ENCODE data around the gene ESRRB.
A peak's percentile ranks its signal among the peaks of the same experiment; 100 is the strongest.

The ESRRB gene

DNA sequence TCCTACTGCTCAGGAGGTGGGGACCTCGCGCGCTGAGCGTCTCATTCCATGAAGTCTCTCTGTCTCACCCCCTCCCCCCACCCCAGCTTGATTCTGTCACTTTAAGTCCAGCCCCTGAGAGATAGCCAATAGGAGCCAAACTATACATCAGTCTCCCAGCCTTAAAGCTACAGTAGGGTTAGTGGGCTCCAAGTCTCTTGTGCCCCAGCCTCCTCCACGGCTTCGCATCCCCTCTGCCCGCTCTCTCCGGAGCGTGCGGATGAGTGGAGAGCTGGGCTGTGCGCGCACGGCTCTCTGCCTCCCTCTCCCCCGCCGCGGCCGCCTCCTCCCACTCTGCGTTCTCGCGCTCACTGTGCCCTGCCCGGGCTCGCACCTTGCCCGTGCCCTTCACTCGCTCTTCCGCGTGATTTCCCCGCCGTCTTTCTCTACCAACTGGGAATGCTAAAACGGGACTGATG, at the start of gene ESRRB:
ESRRB (plus strand) TSS at position 191 of the 458 bp plus-strand sequence; CDS start at position 456, 265 bp downstream.
- peak; percentile 63 for DNase-seq

DNA sequence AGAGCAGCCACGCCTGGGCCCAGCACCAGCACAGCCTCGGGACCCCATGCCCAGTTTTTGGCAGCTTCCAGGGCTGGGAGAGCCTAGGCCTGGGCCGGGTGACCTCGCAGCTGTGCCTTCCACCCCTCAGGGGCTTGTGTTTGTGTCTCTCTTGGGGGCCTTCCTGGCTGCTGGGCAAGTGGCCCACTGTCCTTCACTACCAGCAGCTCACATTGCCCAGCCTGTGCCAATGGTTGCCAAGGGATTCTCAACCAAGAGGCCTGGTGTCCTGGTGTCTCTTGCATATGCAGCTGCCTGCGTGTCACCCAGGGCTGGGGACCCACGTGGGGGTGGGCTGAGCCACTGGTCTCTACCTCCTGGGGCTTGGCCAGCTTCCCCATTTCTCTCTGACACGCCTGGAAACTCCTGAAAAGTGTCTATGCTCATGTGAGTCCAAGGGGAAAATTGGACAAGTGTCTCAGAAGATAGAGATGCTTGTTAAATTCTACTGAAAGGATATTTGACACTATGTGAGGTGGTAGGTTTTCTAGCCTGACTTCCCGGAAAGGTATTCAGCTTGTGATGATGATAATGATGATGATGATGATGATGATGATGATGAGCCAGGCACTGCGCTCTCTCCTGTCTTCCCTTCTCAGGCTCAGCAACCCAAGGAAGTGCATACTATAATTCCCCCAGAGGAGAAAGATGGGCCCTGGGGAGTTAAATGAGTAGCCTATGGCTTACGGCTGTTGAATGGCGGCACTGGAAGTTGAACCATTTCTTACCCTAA, 48.8 kb upstream of the ESRRB start:
- DNase-seq = no peak

DNA sequence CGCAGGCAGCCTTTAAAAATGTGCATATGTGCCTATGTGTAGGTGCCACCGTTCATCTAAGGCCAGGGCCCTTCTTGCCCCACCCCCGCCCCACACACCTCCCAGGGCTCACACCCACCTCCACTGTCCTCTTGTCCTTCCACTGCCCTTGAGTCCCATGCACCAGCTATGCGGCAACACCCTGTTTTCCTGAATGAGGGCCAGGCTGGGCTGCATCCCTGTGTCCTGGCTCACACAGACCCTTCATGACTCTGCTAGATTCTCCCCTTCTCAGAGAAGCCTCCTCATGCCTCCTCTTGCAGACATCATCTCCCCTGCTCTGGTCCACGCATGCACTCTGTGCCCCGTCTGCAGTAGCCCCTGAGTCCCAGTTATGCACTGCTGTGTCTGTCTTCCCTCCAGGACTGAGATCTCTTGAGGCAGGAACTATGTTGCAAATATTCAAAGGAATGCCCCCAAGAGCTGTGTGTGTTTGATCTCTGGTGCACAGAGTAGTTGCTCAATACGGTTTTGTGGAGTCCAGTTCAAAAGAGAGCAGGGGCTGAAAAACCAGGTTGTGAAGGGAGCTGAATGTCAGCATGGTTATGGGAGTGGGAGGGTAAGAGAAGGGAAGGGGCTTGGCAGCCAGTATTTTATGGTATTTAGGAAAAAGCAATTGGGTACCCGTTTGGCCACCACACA, 47.3 kb upstream of the ESRRB start:
- no peak for DNase-seq

DNA sequence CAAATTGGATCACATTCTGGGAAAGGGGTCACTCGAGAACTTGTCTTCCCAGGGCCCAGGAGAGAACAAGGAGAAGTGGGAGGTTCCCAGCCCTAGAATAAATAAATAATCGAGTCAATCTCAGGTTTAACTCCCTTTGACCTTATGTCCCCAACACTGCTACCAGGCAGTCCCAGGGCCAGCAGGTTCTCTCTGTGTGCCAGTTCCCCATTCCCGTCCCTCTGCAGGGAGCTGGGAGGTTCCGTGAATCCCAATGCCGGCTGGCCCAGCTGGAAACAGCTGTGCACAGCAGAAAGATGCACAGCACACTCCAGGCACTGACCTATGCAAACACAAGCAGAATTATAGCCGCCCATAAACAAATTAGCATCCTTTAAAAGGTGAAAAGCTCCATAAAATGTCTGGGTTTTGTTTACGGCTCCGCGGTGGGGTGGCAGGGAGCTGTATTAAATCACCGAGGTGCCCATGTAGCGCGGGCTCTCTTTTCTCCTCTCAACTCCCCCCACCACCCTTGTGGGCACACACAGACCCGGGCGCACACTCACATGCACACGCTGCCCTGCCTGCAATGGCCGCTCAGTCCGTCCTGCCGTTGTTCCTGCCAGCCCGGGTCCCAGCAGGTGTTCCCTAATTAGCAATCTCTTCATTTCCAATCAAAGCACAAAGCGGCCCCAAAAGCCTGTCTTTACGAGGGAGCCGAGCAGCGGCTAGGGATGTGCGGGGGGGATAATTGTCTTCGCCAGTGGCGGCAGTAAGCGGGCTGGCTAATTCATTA, 46.6 kb upstream of the ESRRB start:
- no peak for DNase-seq

DNA sequence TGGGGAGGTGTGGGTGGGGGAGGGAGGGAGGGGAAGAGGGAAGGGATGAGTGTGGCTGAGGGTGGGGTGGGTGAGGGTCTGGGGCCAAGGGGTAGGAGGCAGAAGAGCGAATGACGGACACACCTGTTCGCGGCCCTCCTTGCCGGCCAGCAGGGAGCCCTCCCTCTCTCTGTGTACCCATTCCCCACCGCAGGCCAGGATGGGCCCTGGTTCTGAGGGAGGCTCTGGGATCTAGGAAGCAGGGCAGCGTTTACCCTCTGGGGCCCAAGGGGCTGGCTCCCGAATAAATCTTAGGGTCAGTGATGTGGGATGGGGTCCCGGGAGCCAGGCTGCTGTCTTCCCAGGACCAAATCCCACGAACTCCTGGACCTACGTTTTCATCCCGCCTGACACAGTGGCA, 46.0 kb upstream of the ESRRB start:
- DNase-seq = no peak

DNA sequence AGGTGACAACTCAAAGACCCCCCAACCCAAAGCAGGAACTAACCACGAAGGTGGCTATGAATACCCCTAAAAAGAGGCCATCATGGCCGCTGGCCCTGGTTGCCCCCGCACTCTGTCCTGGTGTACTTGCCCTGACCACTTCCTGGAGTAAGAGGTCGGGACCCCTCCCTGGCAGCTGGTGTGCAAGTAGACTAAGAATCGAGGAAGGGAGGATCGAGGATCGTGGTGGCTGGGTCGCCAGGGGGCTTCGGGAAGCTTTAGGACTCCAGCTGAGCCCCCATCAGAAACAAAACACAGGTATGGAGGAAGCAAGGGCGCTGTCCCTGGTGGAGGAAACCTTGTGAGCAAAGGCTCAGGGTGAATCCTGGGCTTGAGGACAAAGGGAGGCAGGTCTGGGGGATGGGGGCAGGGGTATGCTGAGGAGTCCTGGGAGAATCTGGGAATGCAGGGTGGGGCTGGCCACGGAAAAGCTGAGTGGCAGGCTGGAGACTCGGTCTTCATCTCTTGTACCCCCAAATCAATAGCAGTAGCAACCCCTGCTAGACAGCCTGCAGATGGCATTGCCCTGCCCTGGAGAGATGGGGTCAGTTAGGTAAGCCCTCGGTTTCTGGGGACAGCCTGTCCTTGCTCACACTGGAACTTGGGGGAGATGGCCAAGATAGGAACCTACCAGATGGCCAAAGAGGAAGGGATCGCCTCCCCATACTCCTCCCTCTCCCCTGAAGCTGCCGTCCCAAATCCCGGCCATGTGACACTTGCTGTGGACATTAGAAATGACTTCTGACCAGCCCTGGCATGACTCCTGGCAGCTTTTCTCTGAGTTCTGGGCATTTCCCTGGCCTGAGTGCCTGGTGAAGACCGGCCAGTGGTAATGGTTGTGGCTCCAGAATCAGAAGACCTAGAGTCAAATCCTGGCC, 45.3 kb upstream of the ESRRB start:
- no peak for DNase-seq

DNA sequence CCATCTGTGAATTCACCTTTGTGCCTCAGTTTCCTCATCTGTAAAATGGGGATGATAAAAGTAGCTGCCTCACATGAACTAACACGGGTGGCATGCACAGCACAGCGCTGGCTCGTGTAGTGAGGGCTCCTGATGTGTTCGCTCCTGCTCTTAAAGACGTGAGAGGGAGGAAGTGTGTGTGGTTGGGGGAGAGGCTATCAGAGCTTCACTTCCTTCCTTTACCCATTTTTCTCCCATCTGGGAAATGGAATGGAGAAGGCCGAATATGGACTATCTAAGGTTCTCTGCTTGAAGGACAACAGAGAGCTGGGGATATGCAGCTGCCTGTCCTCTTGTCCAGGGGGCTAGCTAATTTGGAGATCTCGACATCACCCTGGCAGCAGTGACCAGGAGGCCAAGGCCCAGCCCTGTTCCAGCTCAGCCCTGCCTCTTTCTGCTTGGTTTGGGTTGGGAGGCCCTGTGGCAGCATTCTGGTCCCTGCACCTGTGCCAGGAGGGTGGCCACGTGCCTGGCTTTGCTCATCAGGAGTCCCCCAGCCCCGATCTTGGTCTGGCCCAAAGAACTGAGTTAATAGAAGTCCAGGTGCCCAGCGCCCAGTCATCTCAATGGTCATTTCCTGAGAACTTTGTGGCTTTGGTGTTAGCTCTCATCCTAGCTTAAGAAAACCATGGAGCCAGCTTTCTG, 44.5 kb upstream of the ESRRB start:
- no peak for DNase-seq

DNA sequence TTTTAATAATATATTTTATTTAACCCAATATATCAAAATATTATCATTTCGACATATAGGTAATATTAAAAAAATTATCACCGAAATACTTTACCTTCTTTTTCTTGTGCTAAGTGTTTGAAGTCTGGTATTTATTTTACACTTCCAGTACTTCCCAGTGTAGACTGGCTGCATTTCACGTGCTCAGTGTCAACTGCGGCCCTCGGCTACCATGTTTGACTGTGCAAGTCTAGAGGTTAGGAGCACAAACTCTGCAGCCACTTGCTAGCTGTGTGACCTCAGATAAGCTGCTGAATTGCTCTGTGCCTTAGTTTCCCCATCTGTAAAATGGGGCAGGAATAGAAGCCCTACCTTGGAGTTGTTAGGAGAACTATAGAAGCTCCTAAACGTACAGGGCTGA, 42.3 kb upstream of the ESRRB start:
- DNase-seq = no peak

DNA sequence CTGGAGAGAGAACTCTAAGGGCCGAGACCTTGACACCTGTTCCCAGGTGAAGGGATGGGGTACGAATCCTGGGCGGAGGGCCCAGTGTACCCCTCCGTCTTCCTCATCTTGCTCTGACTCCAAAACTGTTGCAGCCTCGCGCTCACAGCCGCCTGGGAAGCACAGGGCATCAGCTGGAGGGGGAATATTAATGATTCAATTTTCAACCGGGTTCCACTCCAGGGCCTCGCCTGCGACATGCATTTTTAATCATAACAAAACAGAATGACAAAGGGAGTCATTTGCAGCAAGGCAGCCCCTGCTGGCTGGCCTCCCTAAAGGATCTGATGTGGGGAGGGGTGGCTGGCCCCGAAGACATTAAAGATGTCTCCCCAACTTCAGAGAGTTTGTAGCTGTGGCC, 41.6 kb upstream of the ESRRB start:
- DNase-seq = no peak

DNA sequence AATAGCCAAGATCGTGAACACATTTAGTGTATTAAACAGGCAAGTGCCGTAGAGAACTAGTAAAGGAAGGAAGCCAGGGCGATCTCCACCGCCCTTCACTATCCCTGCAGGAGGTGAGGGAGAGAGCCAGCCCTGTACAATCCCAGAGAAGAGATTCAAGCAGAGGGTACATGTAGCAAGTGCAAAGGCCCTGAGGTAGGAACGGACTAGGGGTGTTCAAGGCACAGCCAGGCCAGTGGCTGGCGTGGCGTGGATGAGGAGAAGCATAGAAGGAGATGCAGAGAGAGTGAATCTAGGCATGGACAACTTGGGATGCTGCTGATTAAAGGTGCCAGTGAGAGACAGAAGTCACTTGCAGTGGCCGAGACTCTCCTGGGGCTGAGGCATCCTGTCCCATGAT, 39.1 kb upstream of the ESRRB start:
- DNase-seq = no peak

DNA sequence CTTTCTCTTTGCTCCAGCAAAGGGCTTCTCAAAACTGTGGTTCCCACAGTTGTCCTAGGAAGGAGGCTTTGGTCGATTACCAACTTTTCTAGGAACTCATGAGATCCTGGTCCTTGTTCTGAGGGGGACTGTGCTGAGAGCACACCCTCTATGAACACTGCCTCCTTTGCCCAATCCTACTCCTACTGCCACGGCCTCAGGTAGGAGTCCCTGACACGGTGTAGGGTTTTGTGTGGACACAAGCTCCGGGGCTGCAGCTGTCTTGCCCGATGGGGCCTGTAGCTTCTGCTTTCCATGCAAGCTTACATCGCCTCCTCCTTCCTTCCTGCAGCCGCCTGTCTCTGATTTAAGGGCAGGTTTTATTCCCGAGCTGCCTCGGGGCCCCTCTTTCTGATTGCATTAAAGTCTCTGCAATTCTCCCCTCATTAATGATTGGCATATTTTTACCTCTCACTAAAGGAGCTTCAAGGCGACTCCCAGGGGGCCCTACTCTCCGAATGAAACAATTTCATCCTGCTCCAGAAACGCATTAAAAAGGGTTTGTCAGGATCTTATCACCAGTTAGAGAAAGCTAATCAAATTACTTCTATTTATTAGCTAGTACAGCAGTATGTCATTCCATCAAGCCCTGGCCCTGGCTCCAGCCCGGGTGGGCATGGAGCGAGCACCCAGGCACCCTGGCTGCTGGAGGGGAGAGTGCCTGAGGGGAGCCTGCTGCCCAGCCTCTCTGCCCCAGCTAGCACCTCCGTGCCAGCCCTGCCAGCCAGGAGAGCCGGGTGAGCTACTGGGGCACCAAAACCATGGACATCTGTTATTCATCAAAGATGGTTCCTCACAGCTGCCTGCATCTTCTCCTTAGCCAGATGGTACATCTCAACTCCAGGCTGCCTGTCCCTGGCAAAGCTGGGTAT, 38.0 kb upstream of the ESRRB start:
- DNase-seq = no peak

DNA sequence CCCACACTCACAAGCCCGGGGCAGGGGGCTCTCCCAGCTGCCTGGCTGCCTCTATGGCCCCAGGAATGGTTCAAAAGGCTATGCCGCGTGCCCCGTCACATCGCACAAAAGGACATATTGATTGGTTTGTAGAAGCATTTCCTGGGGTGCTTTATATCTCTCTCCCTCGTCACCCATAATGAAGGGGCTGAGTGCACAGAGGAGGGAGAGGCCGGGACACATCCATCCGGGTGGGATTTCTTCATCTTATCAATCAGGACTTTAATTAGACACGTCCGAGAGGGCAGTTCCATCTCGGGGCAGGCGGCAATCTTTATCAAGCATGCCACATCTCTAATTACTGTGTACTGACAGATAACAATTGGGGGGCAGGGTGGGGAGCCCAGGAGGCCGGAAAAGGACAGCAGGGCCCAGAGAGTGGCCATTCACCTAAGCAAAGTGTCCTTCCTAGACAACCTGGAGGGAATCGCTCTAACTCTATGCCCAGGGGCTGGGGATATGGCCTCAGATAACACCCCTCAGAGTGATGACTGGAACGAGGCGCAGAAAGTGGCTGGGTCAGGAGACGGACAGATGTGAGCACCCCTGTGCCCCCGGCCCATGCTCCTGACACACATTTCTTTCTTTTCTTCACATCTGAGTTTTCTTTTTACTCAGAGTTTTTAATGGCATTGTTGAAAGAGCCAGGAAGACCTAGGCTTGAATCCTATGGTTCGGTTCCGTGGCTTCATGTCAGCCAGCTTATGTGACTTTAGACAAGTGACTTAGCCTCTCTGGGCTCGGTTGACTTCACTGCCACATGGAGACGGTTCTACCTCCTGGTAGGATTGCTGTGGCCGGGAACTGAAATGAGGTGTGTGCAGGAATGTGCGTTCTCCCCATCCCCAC, 36.0 kb upstream of the ESRRB start:
- DNase-seq = no peak

DNA sequence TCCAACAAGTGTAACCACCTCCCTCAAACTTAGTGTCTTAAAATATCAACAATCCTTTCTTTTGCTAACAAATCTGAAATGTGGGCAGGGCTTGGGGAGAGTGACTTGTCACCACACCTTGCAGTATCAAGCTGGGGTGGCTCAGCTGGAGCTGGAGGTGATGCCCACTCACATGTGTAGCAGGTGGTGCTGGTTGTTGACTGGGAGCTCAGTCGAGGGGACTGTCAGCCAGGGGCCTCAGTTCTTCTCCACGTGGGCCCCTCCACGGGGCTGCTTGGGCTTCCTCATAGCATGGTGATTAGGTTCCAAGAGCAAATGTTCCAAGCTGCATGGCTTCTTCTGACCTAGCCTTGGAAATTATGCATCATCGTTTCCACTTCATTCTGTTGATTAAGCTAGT, 32.6 kb upstream of the ESRRB start:
- no peak for DNase-seq

DNA sequence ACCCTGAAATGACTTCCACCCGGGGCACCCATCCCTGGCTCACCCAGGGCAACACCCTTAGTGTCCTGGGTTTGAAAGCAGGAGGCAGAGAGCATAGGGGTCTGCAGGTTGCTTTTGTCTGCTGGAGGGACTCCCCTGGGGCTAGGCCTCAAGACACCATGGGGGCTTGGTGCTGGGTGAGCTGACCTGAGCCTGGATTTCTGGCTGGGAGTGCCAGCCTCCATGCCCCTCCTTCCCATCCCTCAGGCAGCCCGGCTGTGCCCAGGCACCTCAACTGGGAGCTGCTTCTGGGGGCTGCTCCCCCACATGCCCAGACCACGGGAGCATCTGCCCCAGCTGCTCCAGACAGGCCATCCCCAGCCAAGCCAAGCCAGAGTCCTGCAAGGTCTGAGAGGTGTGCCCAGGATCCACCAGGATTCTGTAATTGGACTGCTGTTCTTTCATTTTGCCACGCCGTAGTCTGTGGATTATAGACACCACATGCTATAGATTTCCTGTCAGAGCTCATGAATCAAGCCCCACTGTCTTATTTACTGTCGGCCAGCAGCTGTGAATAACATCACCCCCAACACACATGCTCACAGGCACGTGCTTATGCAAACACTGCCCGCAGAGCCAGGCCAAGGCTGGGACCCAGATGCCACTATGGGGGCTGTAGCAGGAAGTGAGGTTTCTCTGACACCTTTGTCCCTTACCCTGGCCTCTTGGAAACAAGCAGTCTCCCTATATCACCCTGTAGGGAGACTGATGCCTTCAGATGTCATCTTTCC, 29.4 kb upstream of the ESRRB start:
- DNase-seq = no peak

DNA sequence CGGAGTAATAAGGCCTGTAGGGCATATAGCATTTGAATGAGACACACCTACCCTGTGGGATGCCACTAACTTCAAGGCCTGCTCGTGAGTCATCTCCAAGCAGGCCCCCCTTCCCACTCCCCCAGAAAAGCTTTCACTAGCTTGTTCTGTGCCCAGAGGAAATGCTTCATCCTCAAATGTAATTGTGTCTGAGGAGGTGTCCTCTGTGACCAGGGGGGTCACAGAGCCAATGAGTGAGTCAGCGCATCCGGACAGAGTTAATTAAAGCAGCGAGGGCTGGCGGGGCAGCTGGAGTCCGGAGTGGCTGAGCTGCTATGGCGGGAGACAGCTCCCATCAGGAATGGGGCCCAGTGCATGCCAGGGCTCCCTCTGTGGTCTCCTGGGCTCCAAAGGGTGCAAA, 27.0 kb upstream of the ESRRB start:
- peak; percentile 98 for DNase-seq

DNA sequence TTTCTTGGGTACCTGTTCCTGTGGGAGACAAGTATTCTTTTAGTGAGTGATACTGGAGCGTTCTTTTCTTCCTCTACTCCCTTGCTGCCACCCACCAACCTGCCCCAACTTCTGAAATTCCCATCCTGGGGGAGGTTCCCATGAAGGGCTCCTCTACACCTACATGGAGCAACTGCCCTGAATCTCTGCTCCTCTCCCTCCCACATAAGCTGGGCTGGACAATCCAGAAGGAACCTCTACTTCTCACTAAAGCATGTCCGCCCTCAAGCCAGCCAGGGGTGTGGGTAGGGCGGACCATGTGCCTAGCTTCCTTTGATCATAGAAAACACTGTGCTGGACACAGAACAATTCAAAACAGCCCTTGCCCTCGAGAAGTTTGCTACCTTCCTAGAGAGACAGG, 25.9 kb upstream of the ESRRB start:
- no peak for DNase-seq

DNA sequence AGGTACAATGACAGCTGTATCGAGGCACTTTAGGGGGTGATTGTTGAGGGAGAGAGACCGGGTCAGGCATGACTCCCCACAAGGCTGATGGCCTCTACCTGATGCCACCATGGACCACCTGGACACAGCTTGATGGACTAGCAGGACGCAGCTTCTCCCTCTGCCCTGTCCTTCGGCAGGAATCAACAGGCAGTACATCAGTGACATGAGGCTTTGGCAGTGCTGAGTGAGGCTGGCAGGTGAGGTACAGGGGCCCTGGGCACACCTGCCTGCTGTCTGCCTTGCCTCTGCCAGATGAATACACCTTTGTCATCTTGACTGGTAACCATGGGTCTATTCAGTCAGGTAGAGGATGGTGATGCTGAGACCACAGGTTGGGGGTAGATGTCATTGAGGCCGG, 25.3 kb upstream of the ESRRB start:
- DNase-seq = no peak

DNA sequence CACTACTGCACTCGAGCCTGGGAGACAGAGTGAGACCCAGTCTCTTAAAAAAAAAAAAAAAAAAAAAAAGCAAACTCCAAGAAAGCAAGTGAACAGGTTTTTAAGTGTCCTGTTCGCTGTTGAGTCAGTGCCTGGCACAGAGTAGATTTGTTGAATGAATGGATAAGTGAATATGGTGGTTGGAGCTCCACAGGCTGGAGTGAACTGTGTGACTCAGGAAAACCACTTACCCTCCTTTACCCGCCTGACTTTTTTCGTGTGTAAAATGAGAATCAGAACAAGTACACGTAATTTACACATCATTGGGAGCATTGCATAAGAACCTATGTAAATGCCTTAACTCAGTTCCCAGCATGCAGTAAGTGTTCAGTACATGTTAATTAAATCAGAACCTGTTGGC, 24.0 kb upstream of the ESRRB start:
- DNase-seq = no peak
